Anterior cingulate cortex (tissue), 58 donors: Measurements from ENCODE around the gene TRIM38.
"Not testable (repeated sequence)": the region's sequence is repeated elsewhere in the genome, so short reads cannot be mapped to it uniquely, and the experiment has no call there.

ENCODE experiments used
- DNase-seq, 58 donors: peaks; one replicate each; lab custom pipeline; 2025; lab: John Stamatoyannopoulos, UW

The TRIM38 gene, protein sequence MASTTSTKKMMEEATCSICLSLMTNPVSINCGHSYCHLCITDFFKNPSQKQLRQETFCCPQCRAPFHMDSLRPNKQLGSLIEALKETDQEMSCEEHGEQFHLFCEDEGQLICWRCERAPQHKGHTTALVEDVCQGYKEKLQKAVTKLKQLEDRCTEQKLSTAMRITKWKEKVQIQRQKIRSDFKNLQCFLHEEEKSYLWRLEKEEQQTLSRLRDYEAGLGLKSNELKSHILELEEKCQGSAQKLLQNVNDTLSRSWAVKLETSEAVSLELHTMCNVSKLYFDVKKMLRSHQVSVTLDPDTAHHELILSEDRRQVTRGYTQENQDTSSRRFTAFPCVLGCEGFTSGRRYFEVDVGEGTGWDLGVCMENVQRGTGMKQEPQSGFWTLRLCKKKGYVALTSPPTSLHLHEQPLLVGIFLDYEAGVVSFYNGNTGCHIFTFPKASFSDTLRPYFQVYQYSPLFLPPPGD

GRCh38 chr6:25962149-25963127 is at the start of gene TRIM38:
TSS of gene TRIM38 (plus strand) at chr6:25962802. CDS start at chr6:25966523, 3,721 bp downstream.
- peak in 27 of 58 donors; percentile 1 to 45 (median 10) for DNase-seq

DNA sequence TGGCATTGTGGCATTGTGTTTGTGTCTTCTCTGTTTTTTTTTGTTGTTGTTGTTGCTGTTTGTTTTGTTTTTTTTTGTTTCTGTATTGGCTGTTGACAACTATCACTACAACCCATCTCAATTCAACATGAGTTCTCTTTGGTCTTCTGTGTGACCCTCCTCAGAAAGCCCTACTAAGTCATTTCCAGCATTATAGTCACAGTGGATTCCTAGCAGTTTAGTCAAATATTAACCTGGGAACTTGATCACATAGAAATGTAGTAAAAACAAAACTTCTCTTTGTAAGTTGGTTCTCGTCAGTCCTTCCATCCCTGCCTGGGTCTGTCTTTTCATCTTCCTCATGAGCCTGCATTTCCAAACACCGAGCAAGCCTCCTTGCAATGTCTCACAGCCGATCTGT is 48.9 kb upstream of the TRIM38 start:
- DNase-seq = no peak

DNA sequence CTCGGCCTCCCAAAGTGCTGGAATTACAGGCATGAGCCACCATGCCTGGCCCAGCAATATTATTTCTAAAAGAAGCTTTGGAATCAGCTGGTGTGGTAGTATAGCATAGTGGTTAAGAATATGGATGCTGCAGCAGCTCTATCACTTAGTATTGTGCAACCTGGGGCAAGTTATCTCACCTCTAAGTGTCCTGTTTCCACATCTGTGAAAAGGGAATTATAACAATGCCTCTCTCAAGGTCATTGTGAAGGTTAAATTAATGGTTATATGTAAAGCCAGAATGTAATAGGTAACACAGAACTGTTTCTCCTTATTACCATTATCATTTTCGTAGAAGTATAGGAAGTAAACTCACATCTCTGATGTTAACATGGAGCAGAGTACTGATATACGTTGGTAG is 46.3 kb upstream of the TRIM38 start:
- DNase-seq = no peak

DNA sequence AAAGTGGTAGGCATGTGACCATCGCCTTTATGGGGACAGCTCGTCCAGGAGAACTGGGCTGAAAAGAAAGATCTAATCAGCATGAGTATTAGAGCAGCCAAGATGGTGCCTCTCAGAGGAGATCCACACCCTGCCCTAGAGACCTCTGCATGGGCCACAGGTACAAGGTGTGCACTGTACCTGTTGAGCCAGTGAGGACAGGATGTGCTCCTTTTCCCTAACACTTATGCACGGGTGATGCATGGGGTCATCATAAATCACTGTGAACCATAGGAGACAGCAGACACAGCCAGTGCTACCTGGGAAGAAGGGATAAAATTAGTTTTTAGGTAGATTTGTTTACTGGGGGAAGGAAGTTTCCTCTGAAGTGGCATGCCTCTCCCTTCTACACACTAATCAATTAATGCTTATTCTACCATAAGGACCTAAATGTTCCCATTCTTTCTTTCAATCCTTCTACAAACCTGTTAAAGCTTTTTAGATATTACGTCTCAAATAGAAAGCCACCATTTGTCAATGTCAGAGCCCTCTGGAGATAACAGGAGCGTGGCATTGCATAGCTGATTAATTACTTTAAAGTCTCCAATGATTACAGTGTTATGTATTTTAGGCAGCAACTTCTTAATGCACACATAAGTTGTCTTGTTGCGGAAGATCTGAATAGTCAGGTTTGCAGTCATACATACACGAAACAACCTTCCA is 45.7 kb upstream of the TRIM38 start:
- DNase-seq = no peak

- no peak for DNase-seq
Measured at GRCh38 chr6:25918083-25918683, 44.4 kb upstream of the TRIM38 start.

- DNase-seq = no peak
Measured at GRCh38 chr6:25919657-25920056, 42.9 kb upstream of the TRIM38 start.

DNA sequence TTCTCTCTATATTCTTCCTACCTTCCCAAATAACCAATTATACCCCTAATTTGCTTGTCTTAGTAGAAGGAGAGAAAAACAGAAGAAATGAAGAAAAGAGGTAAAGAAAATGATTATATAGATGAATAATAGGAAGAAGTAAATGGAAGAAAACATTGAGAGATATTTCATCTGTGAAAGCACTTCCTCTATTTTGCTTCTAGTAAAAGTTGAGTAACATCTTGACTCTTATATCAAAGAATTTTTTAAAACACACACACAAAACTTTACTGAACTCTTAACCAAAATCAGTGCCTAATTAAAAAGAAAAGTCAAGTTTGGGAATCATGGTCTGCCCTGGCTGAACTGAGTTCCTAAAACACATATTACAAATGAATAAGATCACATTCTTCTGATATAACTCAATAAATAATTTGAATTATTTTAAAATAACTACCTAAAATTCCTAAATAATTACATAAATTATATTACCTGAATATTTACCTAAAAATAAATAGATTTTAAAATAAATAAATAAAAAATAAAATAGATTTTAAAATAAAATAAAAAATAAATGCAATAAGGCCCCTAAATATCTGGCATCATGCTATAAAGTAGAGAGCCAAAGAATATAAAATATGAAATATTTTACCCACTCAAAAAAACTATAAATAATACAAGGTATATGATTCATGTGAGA is 40.9 kb upstream of the TRIM38 start:
- no peak for DNase-seq

DNA sequence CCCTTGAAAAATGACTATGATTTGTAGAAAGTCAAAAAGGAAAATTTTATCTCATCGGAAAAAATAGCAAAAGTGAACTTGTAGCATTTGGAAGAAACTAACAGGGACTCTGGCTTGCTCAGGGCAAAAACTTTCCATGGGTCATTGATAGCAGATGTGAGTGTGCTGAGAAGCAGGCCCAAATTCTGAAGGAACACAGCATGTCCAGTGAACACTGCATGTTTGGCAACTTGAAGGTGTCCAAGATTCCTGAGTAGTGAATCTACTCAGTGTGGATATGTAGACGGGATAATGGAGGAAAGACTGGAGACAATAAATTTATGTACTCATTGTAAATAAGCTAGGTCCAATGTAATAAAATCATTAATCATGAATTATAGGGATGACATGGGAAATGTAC is 40.3 kb upstream of the TRIM38 start:
- no peak for DNase-seq

DNA sequence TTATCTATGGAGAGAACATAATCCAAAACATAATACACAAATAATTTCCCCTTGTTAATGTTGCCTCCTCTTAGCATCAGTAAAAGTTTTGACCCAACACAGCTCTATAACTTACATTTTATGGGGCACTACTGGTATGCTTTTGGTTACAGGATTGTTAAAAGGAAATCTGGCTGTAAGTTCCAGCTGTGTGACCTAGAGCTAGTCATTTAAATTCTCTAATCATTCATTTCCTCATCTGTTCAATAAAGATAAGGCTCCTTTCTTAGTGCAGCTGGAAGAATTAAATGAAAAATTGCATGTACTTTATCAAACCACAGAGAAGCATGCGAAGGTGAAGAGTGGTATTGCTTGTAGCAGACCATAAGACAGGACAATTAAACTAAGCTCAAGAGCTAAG is 36.7 kb upstream of the TRIM38 start:
- no peak for DNase-seq

DNA sequence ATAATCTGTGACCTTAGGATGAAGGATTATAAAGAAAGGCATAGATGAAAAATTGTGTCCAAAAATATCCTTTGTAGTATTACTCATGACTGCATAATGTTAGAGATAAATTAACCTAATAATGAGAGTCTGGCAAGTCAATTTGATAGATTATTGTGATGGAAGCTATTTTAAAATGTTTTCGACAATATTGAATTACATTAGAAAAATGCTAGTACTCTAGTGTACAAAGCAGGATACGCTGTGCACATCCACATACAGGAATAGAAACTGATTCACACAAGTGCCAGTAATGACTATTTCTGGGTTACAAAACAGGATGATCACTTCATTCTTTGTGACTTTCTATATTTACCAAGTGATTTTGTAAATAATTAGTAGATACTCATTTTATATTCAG is 35.4 kb upstream of the TRIM38 start:
- DNase-seq = no peak

- no peak for DNase-seq
Measured at GRCh38 chr6:25927756-25928216, 34.8 kb upstream of the TRIM38 start.

GRCh38 chr6:25928562-25929324 is 33.9 kb upstream of the TRIM38 start:
- no peak for DNase-seq

DNA sequence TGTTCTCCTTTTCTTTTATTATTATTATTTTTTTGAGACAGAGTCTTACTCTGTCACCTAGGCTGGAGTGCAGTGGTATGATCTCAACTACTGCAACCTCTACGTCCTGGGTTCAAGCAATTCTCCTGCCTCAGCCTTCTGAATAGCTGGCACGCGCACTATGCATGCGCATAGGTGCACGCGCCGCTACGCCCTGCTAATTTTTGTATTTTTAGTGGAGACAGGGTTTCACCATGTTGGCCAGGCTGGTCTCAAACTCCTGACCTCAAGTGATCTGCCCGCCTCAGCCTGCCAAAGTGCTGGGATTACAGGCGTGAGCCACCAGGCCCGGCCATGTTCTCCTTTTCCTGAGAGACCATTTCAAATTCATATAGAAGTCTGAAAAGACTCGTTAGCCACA is 32.8 kb upstream of the TRIM38 start:
- DNase-seq = not testable (repeated sequence)

- no peak for DNase-seq
Measured at GRCh38 chr6:25930532-25931410, 31.8 kb upstream of the TRIM38 start, which contains the start of gene SLC17A2. TSS of gene SLC17A2 (minus strand) at chr6:25930691. CDS start at chr6:25925796, 4,895 bp downstream.

GRCh38 chr6:25931411-25931709 is 31.2 kb upstream of the TRIM38 start:
- DNase-seq = no peak

GRCh38 chr6:25934156-25934555 is 28.4 kb upstream of the TRIM38 start:
- DNase-seq = no peak

DNA sequence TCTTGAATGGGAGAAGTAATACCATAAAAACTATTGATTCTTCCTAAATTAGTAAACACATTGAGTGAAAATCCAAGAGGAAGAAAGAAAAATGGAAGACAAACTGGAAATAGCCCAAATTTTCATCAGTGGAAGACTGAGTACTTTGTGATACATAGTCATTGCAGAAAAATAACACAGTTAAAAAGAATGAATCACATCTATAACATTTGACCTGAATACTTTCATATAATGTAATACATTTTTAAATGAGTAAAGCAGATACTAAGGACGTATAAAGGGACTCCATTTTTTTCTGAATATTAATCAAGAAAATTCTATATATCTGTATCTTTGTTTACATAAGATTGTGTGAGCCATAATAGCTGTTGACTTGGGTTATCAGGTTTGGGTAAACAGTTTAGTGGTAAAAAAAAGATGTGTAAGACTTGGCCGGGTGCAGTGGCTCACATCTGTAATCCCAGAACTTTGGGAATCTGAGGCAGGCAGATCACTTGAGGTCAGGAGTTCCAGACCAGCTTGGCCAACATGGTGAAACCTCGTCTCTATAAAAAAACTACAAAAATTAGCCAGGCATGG is 27.8 kb upstream of the TRIM38 start:
- no peak for DNase-seq
